Stimulated activated CD4-positive, alpha-beta T cell treated with anti-CD3 and anti-CD28 coated beads, TNF-alpha, amount 100 ng/mL, for 1 hour (primary cell): ENCODE results near the gene SHLD1.
"Not testable (repeated sequence)": the region's sequence is repeated elsewhere in the genome, so short reads cannot be mapped to it uniquely, and the experiment has no call there.

Source experiments
- DNase-seq, 3 donors: peaks; one replicate each; pipeline ENCODE4 v3.0.0-alpha.2; 2020; ENCODE audit warnings: low read depth in 3 of 3, low spot score in 1 of 3

SHLD1 gene

GRCh38 chr20:5780846-5781217 is 30.6 kb downstream of the SHLD1 start:
- no peak for DNase-seq

GRCh38 chr20:5781367-5781766 is 31.2 kb downstream of the SHLD1 start:
- DNase-seq = not testable (repeated sequence)

GRCh38 chr20:5781798-5782750 is 31.9 kb downstream of the SHLD1 start:
- DNase-seq = no peak

GRCh38 chr20:5784735-5785134 is 34.5 kb downstream of the SHLD1 start:
- DNase-seq = no peak

GRCh38 chr20:5785146-5785545 is 34.9 kb downstream of the SHLD1 start:
- no peak for DNase-seq

GRCh38 chr20:5786930-5787795 is 37.0 kb downstream of the SHLD1 start:
- no peak for DNase-seq

- DNase-seq = no peak
These were observed 37.6 kb downstream of the SHLD1 start for GRCh38 chr20:5787796-5788165.

- DNase-seq = peak; percentile 18 to 70 (median 57)
These were observed 38.2 kb downstream of the SHLD1 start for GRCh38 chr20:5788385-5788895.

GRCh38 chr20:5789827-5790226 is 39.6 kb downstream of the SHLD1 start:
- no peak for DNase-seq

GRCh38 chr20:5793916-5794315 is 43.7 kb downstream of the SHLD1 start:
- no peak for DNase-seq

- no peak for DNase-seq
These were observed 46.3 kb downstream of the SHLD1 start for GRCh38 chr20:5796331-5797040.

GRCh38 chr20:5797165-5797564 is 47.0 kb downstream of the SHLD1 start:
- DNase-seq = no peak

- no peak for DNase-seq
These were observed 47.8 kb downstream of the SHLD1 start for GRCh38 chr20:5797843-5798462.

- DNase-seq = not testable (repeated sequence)
These were observed 53.6 kb downstream of the SHLD1 start for GRCh38 chr20:5803754-5804303.

GRCh38 chr20:5806457-5807263 is 56.5 kb downstream of the SHLD1 start:
- no peak for DNase-seq

GRCh38 chr20:5807431-5807830 is 57.2 kb downstream of the SHLD1 start:
- no peak for DNase-seq

- DNase-seq = no peak
These were observed 58.7 kb downstream of the SHLD1 start for GRCh38 chr20:5808901-5809300.

GRCh38 chr20:5809495-5809894 is 59.3 kb downstream of the SHLD1 start:
- no peak for DNase-seq

GRCh38 chr20:5810800-5811422 is 60.7 kb downstream of the SHLD1 start:
- DNase-seq = no peak
